ENCODE data around the gene TMEM132C. TPM values are rescaled to one million over a fixed set of nuclear protein-coding genes. Genes with fewer than 3 reads are reported as not detected.

Gene TMEM132C
- total and polyA plus RNA-seq, 2 of the 8 experiments (the other 6 are each of a cell fraction or from before 2014, with no cell fraction given) = 0.23 to 0.76 TPM

- Histone ChIP-seq H4K5ac (ENCODE audit: insufficient read length, low read depth, low read length) (no peak overlapping the region), H3K56ac (replicated peaks; ENCODE audit: insufficient read length, low read depth, low read length) (no peak overlapping the region), H2AFZ (ENCODE audit: low read length) (no peak overlapping the region), H3K27ac (ENCODE audit: low read depth, low read length) (no peak overlapping the region), H2BK5ac (ENCODE audit: low read depth, low read length) (no peak overlapping the region; the same call in 1 of the 2 replicates), H2AK5ac (ENCODE audit: low read depth, low read length) (no peak overlapping the region), H4K91ac (replicated peaks; ENCODE audit: insufficient read length, low read length) (no peak overlapping the region), H3K79me2 (ENCODE audit: control insufficient read depth in 1 of 2, insufficient read depth in 2 of 2, low read length in 2 of 2) (no peaks in the 10 kb centered on the region), H2BK120ac (replicated peaks; ENCODE audit: low read depth, low read length) (no peak overlapping the region), H2BK12ac (ENCODE audit: low read depth, low read length) (peak overlapping the region; percentile 60; the same call in 1 of the 2 replicates), H4K20me1 (replicated peaks in 1 of 2; ENCODE audit: control insufficient read depth in 1 of 2, insufficient read depth in 2 of 2, low read length in 2 of 2) (no peaks in the 10 kb centered on the region), H3K79me1 (ENCODE audit: low read depth, low read length) (no peaks in the 10 kb centered on the region), H3K27me3 (replicated peaks in 1 of 4; ENCODE audit: control insufficient read depth in 3 of 4, extremely low read depth in 1 of 4, insufficient read depth in 3 of 4, low read length in 3 of 4) (peaks cover 0 to 9% (median under 1%) of the 10 kb centered on the region in 4 experiments; a peak in 5 of 7 replicates), H2BK20ac (ENCODE audit: low read length) (no peak overlapping the region), H2BK15ac (ENCODE audit: low read length) (no peak overlapping the region), H4K8ac (ENCODE audit: extremely low read depth, insufficient read depth, low read length) (no peak overlapping the region), H3K4ac (replicated peaks; ENCODE audit: insufficient read length, low read depth, low read length) (no peak overlapping the region), H3K23me2 (ENCODE audit: low read depth, low read length) (no peaks in the 10 kb centered on the region), H3K4me2 (ENCODE audit: insufficient read depth in 1 of 2, low read depth in 2 of 2, low read length in 2 of 2) (no peak overlapping the region), H3K18ac (ENCODE audit: extremely low read depth, low read length) (no peak overlapping the region), H3K4me1 (replicated peaks in 1 of 4; ENCODE audit: control insufficient read depth in 3 of 4, insufficient read depth in 4 of 4, low read length in 3 of 4) (peaks cover 1 to 3% (median 2%) of the 10 kb centered on the region in 4 experiments; a peak in 3 of 7 replicates), H3K23ac (ENCODE audit: insufficient read length) (no peak overlapping the region), H3K36me3 (ENCODE audit: control insufficient read depth in 2 of 4, insufficient read depth in 4 of 4, low read length in 3 of 4) (no peaks in the 10 kb centered on the region), H3K14ac (ENCODE audit: insufficient read length) (no peak overlapping the region), H3K4me3 (ENCODE audit: extremely low read depth in 1 of 4, insufficient read depth in 2 of 4, low read depth in 3 of 4, low read length in 4 of 4) (no peak overlapping the region), H3K9me3 (ENCODE audit: insufficient read depth in 2 of 2, low read depth in 1 of 2, low read length in 1 of 2) (no peaks in the 10 kb centered on the region), H3K9ac (replicated peaks in 1 of 4; ENCODE audit: extremely low read depth in 1 of 4, low read depth in 3 of 4, low read length in 3 of 4) (no peak overlapping the region)
- DNase-seq (ENCODE audit: low read depth in 1 of 2, low spot score in 2 of 2) = no peak
- no peak for FAIRE-seq
- ChIA-PET POLR2A (ENCODE audit: partially characterized antibody) (no interaction called here), CTCF (ENCODE audit: partially characterized antibody) (interaction anchor here (0.8 to 5.0 kb wide), 16 partner anchors 9 to 254 kb away, joined by 3 to 86 read pairs (median 4); partner anchors contain the start of gene TMEM132C)
- WGBS, 2 experiments (ENCODE audit: extremely low coverage in 1 of 2, insufficient coverage in 1 of 2, insufficient read length in 1 of 2, insufficient replicate concordance in 2 of 2, low coverage in 1 of 2, low lambda C conversion rate in 2 of 2, missing lambda C conversion rate in 1 of 2) = 93% methylated on average over 13 of the region's 14 CpGs; no CpG with 5 or more reads in 1 of the 2 experiments
- TF ChIP-seq, protein P1, sequence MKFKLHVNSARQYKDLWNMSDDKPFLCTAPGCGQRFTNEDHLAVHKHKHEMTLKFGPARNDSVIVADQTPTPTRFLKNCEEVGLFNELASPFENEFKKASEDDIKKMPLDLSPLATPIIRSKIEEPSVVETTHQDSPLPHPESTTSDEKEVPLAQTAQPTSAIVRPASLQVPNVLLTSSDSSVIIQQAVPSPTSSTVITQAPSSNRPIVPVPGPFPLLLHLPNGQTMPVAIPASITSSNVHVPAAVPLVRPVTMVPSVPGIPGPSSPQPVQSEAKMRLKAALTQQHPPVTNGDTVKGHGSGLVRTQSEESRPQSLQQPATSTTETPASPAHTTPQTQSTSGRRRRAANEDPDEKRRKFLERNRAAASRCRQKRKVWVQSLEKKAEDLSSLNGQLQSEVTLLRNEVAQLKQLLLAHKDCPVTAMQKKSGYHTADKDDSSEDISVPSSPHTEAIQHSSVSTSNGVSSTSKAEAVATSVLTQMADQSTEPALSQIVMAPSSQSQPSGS (IDR thresholded peaks at IDR 0.05; ENCODE audit: low read length) = no peak
- TF ChIP-seq RAD21 (IDR thresholded peaks at IDR 0.05 in 1 of 2, conservative IDR thresholded peaks at IDR 0.05 in 1 of 2; ENCODE audit: low read depth in 2 of 2, low read length in 2 of 2) (no peak), POLR2A (IDR thresholded peaks at IDR 0.05; ENCODE audit: control extremely low read depth in 1 of 2, low read depth in 2 of 2, low read length in 2 of 2) (no peak), YY1 (IDR thresholded peaks at IDR 0.05; ENCODE audit: low read depth, low read length) (no peak), TAF7 (optimal IDR thresholded peaks at IDR 0.05; ENCODE audit: borderline replicate concordance, low read depth, low read length) (no peak), JUN (IDR thresholded peaks at IDR 0.05; ENCODE audit: low read depth, low read length) (no peak), SP1 (IDR thresholded peaks at IDR 0.05; ENCODE audit: low read depth, low read length) (no peak)
- TF ChIP-seq, protein P2, sequence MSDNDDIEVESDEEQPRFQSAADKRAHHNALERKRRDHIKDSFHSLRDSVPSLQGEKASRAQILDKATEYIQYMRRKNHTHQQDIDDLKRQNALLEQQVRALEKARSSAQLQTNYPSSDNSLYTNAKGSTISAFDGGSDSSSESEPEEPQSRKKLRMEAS (IDR thresholded peaks at IDR 0.05) = 0 out of 2 replicates have a peak, but pooled peaks have one; percentile 15
- TF ChIP-seq, protein P3, sequence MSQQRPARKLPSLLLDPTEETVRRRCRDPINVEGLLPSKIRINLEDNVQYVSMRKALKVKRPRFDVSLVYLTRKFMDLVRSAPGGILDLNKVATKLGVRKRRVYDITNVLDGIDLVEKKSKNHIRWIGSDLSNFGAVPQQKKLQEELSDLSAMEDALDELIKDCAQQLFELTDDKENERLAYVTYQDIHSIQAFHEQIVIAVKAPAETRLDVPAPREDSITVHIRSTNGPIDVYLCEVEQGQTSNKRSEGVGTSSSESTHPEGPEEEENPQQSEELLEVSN (IDR thresholded peaks at IDR 0.05) = peak; percentile 52
Observed at GRCh38 chr12:128388461-128389000, 121.6 kb downstream of the TMEM132C start.
